Measurements from ENCODE around the gene SGTA. TPM values are rescaled to one million over a fixed set of nuclear protein-coding genes. Genes with fewer than 3 reads are reported as not detected.

Gene SGTA
- total RNA-seq, 2 experiments from 2014 or later = 53.0 to 62.2 TPM

GRCh38 chr19:2788237-2788636, 5.2 kb upstream of the SGTA start:
- ChIA-PET CTCF (no interaction called here), POLR2A (no interaction called here)
- peaks cover 37% of the 10 kb centered on the region for H3K36me3 Mint-ChIP-seq (ENCODE audit: low read depth)
- H3K4me1 Mint-ChIP-seq = peaks cover 45% of the 10 kb centered on the region
- H3K4me3 Mint-ChIP-seq = no peak overlapping the region
- H3K27me3 Mint-ChIP-seq = no peaks in the 10 kb centered on the region
- ATAC-seq = no peak
- no peak overlapping the region for H3K27ac Mint-ChIP-seq
- no peak for DNase-seq
- intact Hi-C loops (cut with DNase I, micrococcal nuclease) = loop anchor here in 1 of 2 experiments (10.0 kb wide), 1 partner anchor 623 kb away; the partner anchor contains the start of gene DOT1L
- H3K9me3 Mint-ChIP-seq (ENCODE audit: low read depth) = no peaks in the 10 kb centered on the region

GRCh38 chr19:2787115-2787514, 4.0 kb upstream of the SGTA start:
- POLR2A ChIA-PET = no interaction called here
- intact Hi-C loops (cut with DNase I, micrococcal nuclease) = loop anchor here in 1 of 2 experiments (10.0 kb wide), 1 partner anchor 622 kb away; the partner anchor contains the start of gene DOT1L
- H3K27me3 Mint-ChIP-seq = no peaks in the 10 kb centered on the region
- CTCF ChIA-PET = no interaction called here
- no peak for DNase-seq
- peaks cover 33% of the 10 kb centered on the region for H3K36me3 Mint-ChIP-seq (ENCODE audit: low read depth)
- ATAC-seq = no peak
- H3K4me1 Mint-ChIP-seq = peaks cover 49% of the 10 kb centered on the region
- H3K4me3 Mint-ChIP-seq = peak overlapping the region; percentile 92
- no peaks in the 10 kb centered on the region for H3K9me3 Mint-ChIP-seq (ENCODE audit: low read depth)
- H3K27ac Mint-ChIP-seq = no peak overlapping the region

- Mint-ChIP-seq H3K27ac (peak within 1 kb of the TSS; percentile 86), H3K36me3 (ENCODE audit: low read depth) (peaks cover 26% of the 10 kb centered on the region), H3K4me1 (peaks cover 65% of the 10 kb centered on the region), H3K9me3 (ENCODE audit: low read depth) (no peaks in the 10 kb centered on the region), H3K4me3 (peak within 1 kb of the TSS; percentile 92), H3K27me3 (no peaks in the 10 kb centered on the region)
- POLR2A ChIA-PET = interaction anchor here (0.6 kb wide), 1 partner anchor 310 kb away, joined by 4 read pairs; the partner anchor contains the start of gene GADD45B
- CTCF ChIA-PET = interaction anchor here (0.6 to 1.0 kb wide), 3 partner anchors 29 to 102 kb away, joined by 3 to 5 read pairs (median 4); partner anchors contain the start of gene ZNF554
- ATAC-seq = peak; percentile 89
- DNase-seq = peak; percentile 100
- intact Hi-C loops (cut with DNase I, micrococcal nuclease) = loop anchor here in 1 of 2 experiments (1.0 to 10.0 kb wide), 13 partner anchors 34 to 843 kb away; partner anchors contain the start of genes DOHH, DOT1L, GNA11 and GNG7
These were observed 2.3 kb upstream of the SGTA start, which contains the start of gene THOP1 for GRCh38 chr19:2785244-2785997. THOP1 (plus strand) TSS chr19:2785503; CDS start chr19:2785663, 160 bp downstream.

GRCh38 chr19:2783781-2784145, 690 bp upstream of the SGTA start:
- peak overlapping the region; percentile 98 for H3K27ac Mint-ChIP-seq
- no peak for ATAC-seq
- ChIA-PET POLR2A (no interaction called here), CTCF (interaction anchor here (0.6 to 1.1 kb wide), 2 partner anchors 136 to 1111 kb away, joined by 3 to 4 read pairs; no protein-coding TSS in a partner anchor)
- intact Hi-C loops (cut with DNase I, micrococcal nuclease) = loop anchor here (1.0 to 10.0 kb wide), 13 partner anchors 34 to 841 kb away; partner anchors contain the start of genes DOHH (in 1 of the 2), DOT1L (in 1 of the 2), FZR1 (in 1 of the 2) and IZUMO4 (in 1 of the 2)
- H3K36me3 Mint-ChIP-seq (ENCODE audit: low read depth) = peaks cover 18% of the 10 kb centered on the region
- no peaks in the 10 kb centered on the region for H3K9me3 Mint-ChIP-seq (ENCODE audit: low read depth)
- H3K4me3 Mint-ChIP-seq = peak overlapping the region; percentile 91
- DNase-seq = no peak
- peaks cover 59% of the 10 kb centered on the region for H3K4me1 Mint-ChIP-seq
- no peaks in the 10 kb centered on the region for H3K27me3 Mint-ChIP-seq

GRCh38 chr19:2782329-2782935, 641 bp downstream of the SGTA start:
- no peak for DNase-seq
- CTCF ChIA-PET = interaction anchor here (0.5 to 1.1 kb wide), 4 partner anchors 42 to 721 kb away, joined by 3 to 4 read pairs (median 4); partner anchors contain the start of gene ZNF555
- no peaks in the 10 kb centered on the region for H3K27me3 Mint-ChIP-seq
- peaks cover 54% of the 10 kb centered on the region for H3K4me1 Mint-ChIP-seq
- H3K36me3 Mint-ChIP-seq (ENCODE audit: low read depth) = peaks cover 13% of the 10 kb centered on the region
- POLR2A ChIA-PET = interaction anchor here (0.6 kb wide), 1 partner anchor 722 kb away, joined by 3 read pairs; no protein-coding TSS in a partner anchor
- intact Hi-C loops (cut with DNase I, micrococcal nuclease) = loop anchor here (2.0 to 10.0 kb wide), 3 partner anchors 35 to 618 kb away; partner anchors contain the start of genes DOT1L (in 1 of the 2) and ZNF554 (in 1 of the 2)
- ATAC-seq = no peak
- H3K27ac Mint-ChIP-seq = peak overlapping the region; percentile 86
- no peaks in the 10 kb centered on the region for H3K9me3 Mint-ChIP-seq (ENCODE audit: low read depth)
- peak overlapping the region; percentile 91 for H3K4me3 Mint-ChIP-seq

- no peak for ATAC-seq
- no peak overlapping the region for H3K4me3 Mint-ChIP-seq
These were observed 2.8 kb downstream of the SGTA start for GRCh38 chr19:2780284-2780683.

GRCh38 chr19:2779121-2779740, 3.8 kb downstream of the SGTA start:
- Mint-ChIP-seq H3K36me3 (ENCODE audit: low read depth) (peaks cover 19% of the 10 kb centered on the region), H3K4me3 (no peak overlapping the region), H3K4me1 (peaks cover 60% of the 10 kb centered on the region), H3K27ac (no peak overlapping the region), H3K27me3 (no peaks in the 10 kb centered on the region), H3K9me3 (ENCODE audit: low read depth) (no peaks in the 10 kb centered on the region)
- POLR2A ChIA-PET = no interaction called here
- DNase-seq (no peak), ATAC-seq (no peak)
- intact Hi-C loops (cut with DNase I, micrococcal nuclease) = no loop called here
- CTCF ChIA-PET = no interaction called here

More at GRCh38 chr19:2780284-2780683, 2.8 kb downstream of the SGTA start:
- Mint-ChIP-seq H3K4me1 (peaks cover 59% of the 10 kb centered on the region), H3K27ac (no peak overlapping the region), H3K27me3 (no peaks in the 10 kb centered on the region), H3K9me3 (ENCODE audit: low read depth) (no peaks in the 10 kb centered on the region), H3K36me3 (ENCODE audit: low read depth) (peaks cover 19% of the 10 kb centered on the region)
- intact Hi-C loops (cut with DNase I, micrococcal nuclease) = loop anchor here (5.0 to 10.0 kb wide), 2 partner anchors 37 to 615 kb away; partner anchors contain the start of genes DOT1L (in 1 of the 2) and ZNF554 (in 1 of the 2)
- ChIA-PET POLR2A (no interaction called here), CTCF (interaction anchor here (0.8 to 1.5 kb wide), 2 partner anchors 45 to 132 kb away, joined by 3 to 8 read pairs; no protein-coding TSS in a partner anchor)
- DNase-seq = no peak

- intact Hi-C loops (cut with DNase I, micrococcal nuclease) = no loop called here
- DNase-seq (no peak), ATAC-seq (no peak)
- Mint-ChIP-seq H3K9me3 (ENCODE audit: low read depth) (no peaks in the 10 kb centered on the region), H3K27me3 (no peaks in the 10 kb centered on the region), H3K4me3 (no peak overlapping the region), H3K27ac (peak overlapping the region; percentile 63), H3K36me3 (ENCODE audit: low read depth) (peaks cover 19% of the 10 kb centered on the region), H3K4me1 (peaks cover 54% of the 10 kb centered on the region)
- ChIA-PET CTCF (interaction anchor here (0.6 to 1.8 kb wide), 2 partner anchors 42 to 118 kb away, joined by 3 to 4 read pairs; partner anchors contain the start of gene ZNF554), POLR2A (no interaction called here)
These were observed 5.0 kb downstream of the SGTA start for GRCh38 chr19:2777952-2778683.

GRCh38 chr19:2775556-2776430, 7.3 kb downstream of the SGTA start:
- no peaks in the 10 kb centered on the region for H3K27me3 Mint-ChIP-seq
- intact Hi-C loops (cut with DNase I, micrococcal nuclease) = no loop called here
- DNase-seq (peak; percentile 88), ATAC-seq (peak; percentile 89)
- H3K36me3 Mint-ChIP-seq (ENCODE audit: low read depth) = peaks cover 24% of the 10 kb centered on the region
- peak overlapping the region; percentile 54 for H3K4me3 Mint-ChIP-seq
- ChIA-PET POLR2A (interaction anchor here (0.6 to 0.9 kb wide), 2 partner anchors 168 to 263 kb away, joined by 3 read pairs; no protein-coding TSS in a partner anchor), CTCF (no interaction called here)
- H3K4me1 Mint-ChIP-seq = peaks cover 39% of the 10 kb centered on the region
- peak overlapping the region; percentile 87 for H3K27ac Mint-ChIP-seq
- no peaks in the 10 kb centered on the region for H3K9me3 Mint-ChIP-seq (ENCODE audit: low read depth)

Measured in activated CD4-positive, alpha-beta T cell treated with anti-CD3 and anti-CD28 coated beads for 36 hours (primary cell).